GM18508 (cell line): Measurements from ENCODE around the gene MEGF6.

ENCODE experiments used
- ATAC-seq: cut with Tn5 transposase; IDR thresholded peaks from one replicate; pipeline ENCODE4 v1.9.1; 2021; ENCODE audit warnings: moderate number of reproducible peaks; ENCODE audit not compliant: insufficient read depth, unreplicated experiment

Gene MEGF6

GRCh38 chr1:3497521-3497920, 113.8 kb downstream of the MEGF6 start:
- no peak for ATAC-seq

- no peak for ATAC-seq
Measured at GRCh38 chr1:3496916-3497315, 114.4 kb downstream of the MEGF6 start.

- ATAC-seq: no peak
Measured at GRCh38 chr1:3495776-3496745, 115.2 kb downstream of the MEGF6 start.

- no peak for ATAC-seq
Measured at GRCh38 chr1:3494321-3495308, 116.7 kb downstream of the MEGF6 start.

GRCh38 chr1:3492545-3493246, 118.6 kb downstream of the MEGF6 start:
- ATAC-seq: no peak

- ATAC-seq: no peak
Measured at GRCh38 chr1:3491291-3492246, 119.7 kb downstream of the MEGF6 start.

- ATAC-seq: no peak
Measured at GRCh38 chr1:3490046-3490745, 121.1 kb downstream of the MEGF6 start.

GRCh38 chr1:3488432-3488831, 122.9 kb downstream of the MEGF6 start:
- no peak for ATAC-seq

- no peak for ATAC-seq
Measured at GRCh38 chr1:3485016-3485415, 126.3 kb downstream of the MEGF6 start.

GRCh38 chr1:3483801-3484444, 127.4 kb downstream of the MEGF6 start:
- ATAC-seq: no peak

GRCh38 chr1:3483380-3483779, 127.9 kb downstream of the MEGF6 start:
- ATAC-seq: no peak

- ATAC-seq: no peak
Measured at GRCh38 chr1:3482378-3482849, 128.9 kb downstream of the MEGF6 start.

- no peak for ATAC-seq
Measured at GRCh38 chr1:3481836-3482375, 129.4 kb downstream of the MEGF6 start.

- no peak for ATAC-seq
Measured at GRCh38 chr1:3481046-3481445, 130.3 kb downstream of the MEGF6 start.

- no peak for ATAC-seq
Measured at GRCh38 chr1:3480369-3480719, 131.0 kb downstream of the MEGF6 start.

GRCh38 chr1:3479511-3480368, 131.6 kb downstream of the MEGF6 start:
- no peak for ATAC-seq

- no peak for ATAC-seq
Measured at GRCh38 chr1:3478187-3478586, 133.1 kb downstream of the MEGF6 start.
